ENCODE results near the gene TPBGL. TPM values are rescaled to one million over a fixed set of nuclear protein-coding genes. Genes with fewer than 3 reads are reported as not detected.

TPBGL gene
- total and polyA plus RNA-seq, 2 donors (not counting 3 experiments of a cell fraction or from before 2014, with no cell fraction given), result not detected

GRCh38 chr11:75194147-75194546 is 46.4 kb upstream of the TPBGL start:
- ChIA-PET CTCF (interaction anchor here (1.0 to 9.9 kb wide), 5 partner anchors 10 to 171 kb away, joined by 3 to 125 read pairs (median 50); no protein-coding TSS in a partner anchor), POLR2A (no interaction called here)
- Histone ChIP-seq H3K4me3 (replicated peaks in 1 of 3; ENCODE audit: insufficient read depth in 1 of 3, low read depth in 1 of 3, low read length in 3 of 3) (no peak overlapping the region), H2AFZ (ENCODE audit: low read depth, low read length) (no peak overlapping the region), H3K4me1 (ENCODE audit: control insufficient read depth, extremely low read depth, insufficient read depth, low read length) (peaks cover 4% of the 10 kb centered on the region), H3K27ac (ENCODE audit: insufficient read depth, low read depth, low read length) (no peak overlapping the region), H3K4me2 (ENCODE audit: insufficient read depth, low read length) (no peak overlapping the region), H3K9ac (replicated peaks; ENCODE audit: extremely low read depth, insufficient read depth, low read length) (no peak overlapping the region), H3K9me1 (replicated peaks; ENCODE audit: control insufficient read depth, extremely low read depth, insufficient read depth, low read length) (no peaks in the 10 kb centered on the region), H3K79me2 (ENCODE audit: control insufficient read depth, insufficient read depth, low read length) (no peaks in the 10 kb centered on the region), H3K27me3 (ENCODE audit: control insufficient read depth in 2 of 2, insufficient read depth in 2 of 2, low read length in 2 of 2) (peaks cover 0 to 2% of the 10 kb centered on the region in 2 experiments), H3K9me3 (replicated peaks; ENCODE audit: control insufficient read depth, insufficient read depth, low read length) (no peaks in the 10 kb centered on the region), H4K20me1 (replicated peaks; ENCODE audit: control insufficient read depth, extremely low read depth, insufficient read depth, low read length) (no peaks in the 10 kb centered on the region), H3K36me3 (ENCODE audit: control insufficient read depth in 2 of 2, extremely low read depth in 1 of 2, insufficient read depth in 2 of 2, low read length in 2 of 2) (no peaks in the 10 kb centered on the region)
- FAIRE-seq, result no peak
- dilution Hi-C loops (cut with MboI; ENCODE audit: extremely low pct_ligation_motif_present, low sequenced_read_pairs), result no loop called here
- no peak for TF ChIP-seq MAX (IDR thresholded peaks at IDR 0.05; ENCODE audit: insufficient read depth, insufficient read length)
- intact Hi-C loops (cut with micrococcal nuclease), result no loop called here
- no peak for DNase-seq (ENCODE audit: low read depth, low spot score)
- BruUV-seq (replicated peaks), result no TSS peak

GRCh38 chr11:75195167-75195962 is 45.2 kb upstream of the TPBGL start:
- Histone ChIP-seq H3K9ac (replicated peaks; ENCODE audit: extremely low read depth, insufficient read depth, low read length) (no peak overlapping the region), H3K79me2 (ENCODE audit: control insufficient read depth, insufficient read depth, low read length) (no peaks in the 10 kb centered on the region), H3K9me3 (replicated peaks; ENCODE audit: control insufficient read depth, insufficient read depth, low read length) (no peaks in the 10 kb centered on the region), H3K4me2 (ENCODE audit: insufficient read depth, low read length) (no peak overlapping the region), H2AFZ (ENCODE audit: low read depth, low read length) (no peak overlapping the region), H3K27me3 (ENCODE audit: control insufficient read depth in 2 of 2, insufficient read depth in 2 of 2, low read length in 2 of 2) (peaks cover 0 to under 1% of the 10 kb centered on the region in 2 experiments), H3K36me3 (ENCODE audit: control insufficient read depth in 2 of 2, extremely low read depth in 1 of 2, insufficient read depth in 2 of 2, low read length in 2 of 2) (no peaks in the 10 kb centered on the region), H3K27ac (ENCODE audit: insufficient read depth, low read depth, low read length) (no peak overlapping the region), H3K4me1 (ENCODE audit: control insufficient read depth, extremely low read depth, insufficient read depth, low read length) (peaks cover 4% of the 10 kb centered on the region), H3K4me3 (replicated peaks in 1 of 3; ENCODE audit: insufficient read depth in 1 of 3, low read depth in 1 of 3, low read length in 3 of 3) (no peak overlapping the region), H3K9me1 (replicated peaks; ENCODE audit: control insufficient read depth, extremely low read depth, insufficient read depth, low read length) (no peaks in the 10 kb centered on the region), H4K20me1 (replicated peaks; ENCODE audit: control insufficient read depth, extremely low read depth, insufficient read depth, low read length) (no peaks in the 10 kb centered on the region)
- CTCF ChIA-PET, result interaction anchor here (0.7 to 9.9 kb wide), 14 partner anchors 9 to 493 kb away, joined by 3 to 125 read pairs (median 3); partner anchors contain the start of gene SLCO2B1
- dilution Hi-C loops (cut with MboI; ENCODE audit: extremely low pct_ligation_motif_present, low sequenced_read_pairs) (no loop called here), intact Hi-C loops (cut with micrococcal nuclease) (no loop called here)
- POLR2A ChIA-PET, result interaction anchor here (1.8 kb wide), 1 partner anchor 10 kb away, joined by 4 read pairs; no protein-coding TSS in a partner anchor
- no TSS peak for BruUV-seq (replicated peaks)
- no peak for TF ChIP-seq GATA2 (IDR thresholded peaks at IDR 0.05; ENCODE audit: insufficient read depth, insufficient read length, low read depth, low read length)
- no peak for TF ChIP-seq POLR2A (IDR thresholded peaks at IDR 0.05; ENCODE audit: low read depth, low read length)
- no peak for TF ChIP-seq MAX (IDR thresholded peaks at IDR 0.05; ENCODE audit: insufficient read depth, insufficient read length)
- no peak for TF ChIP-seq MYC (IDR thresholded peaks at IDR 0.05; ENCODE audit: low read depth, low read length)
- TF ChIP-seq CTCF (IDR thresholded peaks at IDR 0.05; ENCODE audit: extremely low read depth in 1 of 2, insufficient read depth in 1 of 2, low read depth in 1 of 2, low read length in 2 of 2), result no peak
- TF ChIP-seq FOS (IDR thresholded peaks at IDR 0.05; ENCODE audit: borderline replicate concordance, insufficient read depth, low read length), result no peak
- no peak for TF ChIP-seq POLR2AphosphoS5 (IDR thresholded peaks at IDR 0.05; ENCODE audit: insufficient read depth, low read depth, low read length)
- no peak for TF ChIP-seq JUN (IDR thresholded peaks at IDR 0.05; ENCODE audit: borderline replicate concordance, insufficient read depth, insufficient read length, low read depth)
- TF ChIP-seq EZH2 (IDR thresholded peaks at IDR 0.05; ENCODE audit: borderline replicate concordance, low read depth, low read length, severe bottlenecking), result no peak
- FAIRE-seq, result no peak
- peak; percentile 10 for DNase-seq (ENCODE audit: low read depth, low spot score)

Measured in endothelial cell of umbilical vein (primary cell).